Measurements from ENCODE around the gene NUMA1.

Gene NUMA1

DNA sequence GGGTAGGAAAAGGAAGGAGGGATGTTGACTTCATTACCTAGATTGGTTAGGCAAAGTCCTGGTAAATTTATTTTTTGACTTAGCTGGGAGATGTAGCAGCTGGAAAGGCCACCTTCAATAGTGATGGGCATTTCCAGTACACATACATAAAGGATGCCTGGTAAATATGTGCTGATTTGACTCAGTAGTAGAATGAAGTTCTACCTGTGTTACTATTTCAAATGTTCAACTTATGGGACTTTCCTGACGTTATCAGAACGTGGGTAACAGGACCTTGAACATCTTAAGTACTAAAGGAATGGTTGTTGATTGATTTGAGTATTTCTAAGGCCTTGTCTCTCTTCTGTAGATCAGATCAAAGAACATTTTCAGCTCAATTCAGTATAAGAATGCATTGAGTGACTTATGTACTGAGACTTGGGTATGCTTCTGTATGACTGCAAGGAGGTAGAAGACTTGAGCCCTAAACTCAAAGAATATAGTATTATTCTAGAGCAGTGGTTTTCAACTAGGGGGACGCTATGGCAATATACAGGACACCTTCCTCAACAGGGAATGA is 124.4 kb downstream of the NUMA1 start:
- no peak for DNase-seq

Measured in inflammatory macrophage (primary cell).